ENCODE results near the gene CLPX.

GRCh38 chr15:65100442-65100841 is 84.7 kb downstream of the CLPX start:
- no peak for TF ChIP-seq CTCF (IDR thresholded peaks at IDR 0.05)
- no peak for TF ChIP-seq POLR2A (IDR thresholded peaks at IDR 0.05)
